ENCODE measurements around the gene COPS6.

Gene COPS6

GRCh38 chr7:100080907-100081534 lies 7.7 kb upstream of the COPS6 start:
- no peak for DNase-seq

GRCh38 chr7:100081535-100082102 lies 7.2 kb upstream of the COPS6 start, which contains the start of gene ZNF3:
Gene ZNF3, minus strand, starts transcription at chr7:100081723. Its CDS starts 4,366 bp downstream, at chr7:100077357.
- peak; percentile 90 for DNase-seq

DNA sequence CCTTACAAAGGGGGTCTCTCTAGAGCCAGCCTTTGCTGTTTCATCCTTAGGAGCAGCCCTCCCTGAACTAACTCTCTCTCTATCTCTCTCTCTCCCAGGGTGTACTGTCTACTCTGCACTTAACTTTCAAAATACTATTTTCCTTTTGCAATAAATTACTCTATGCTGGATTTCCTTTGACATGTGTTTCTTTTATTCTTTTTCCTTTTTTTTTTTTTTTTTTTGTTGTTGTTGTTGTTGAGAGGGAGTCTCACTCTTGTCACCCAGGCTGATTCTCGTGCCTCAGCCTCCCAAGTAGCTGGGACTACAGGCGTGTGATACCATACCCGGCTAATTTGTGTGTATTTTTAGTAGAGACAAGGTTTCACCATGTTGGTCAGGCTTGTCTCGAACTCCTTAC lies 5.8 kb upstream of the COPS6 start:
- no peak for DNase-seq

DNA sequence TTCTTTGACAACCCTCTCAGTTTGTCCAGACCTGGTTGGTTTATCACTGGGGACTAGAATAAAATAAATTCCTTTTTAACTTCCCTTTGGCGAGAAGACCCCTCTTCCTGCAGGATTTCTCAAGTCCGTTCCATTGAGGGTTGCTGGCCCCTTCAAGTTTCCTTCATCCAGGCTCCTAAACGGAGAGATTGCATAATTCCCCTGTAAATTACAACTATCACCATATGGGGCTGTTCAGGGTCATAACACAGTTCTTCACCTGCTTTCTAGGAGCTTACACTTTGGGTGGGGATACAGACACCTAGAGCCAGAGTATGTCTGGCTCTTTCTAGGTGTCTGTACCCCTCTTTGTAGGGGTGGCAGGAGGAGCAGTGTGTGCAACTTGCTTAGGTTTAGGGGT lies 3.3 kb upstream of the COPS6 start:
- DNase-seq: no peak

GRCh38 chr7:100087055-100087750 lies 1.6 kb upstream of the COPS6 start:
- no peak for DNase-seq

DNA sequence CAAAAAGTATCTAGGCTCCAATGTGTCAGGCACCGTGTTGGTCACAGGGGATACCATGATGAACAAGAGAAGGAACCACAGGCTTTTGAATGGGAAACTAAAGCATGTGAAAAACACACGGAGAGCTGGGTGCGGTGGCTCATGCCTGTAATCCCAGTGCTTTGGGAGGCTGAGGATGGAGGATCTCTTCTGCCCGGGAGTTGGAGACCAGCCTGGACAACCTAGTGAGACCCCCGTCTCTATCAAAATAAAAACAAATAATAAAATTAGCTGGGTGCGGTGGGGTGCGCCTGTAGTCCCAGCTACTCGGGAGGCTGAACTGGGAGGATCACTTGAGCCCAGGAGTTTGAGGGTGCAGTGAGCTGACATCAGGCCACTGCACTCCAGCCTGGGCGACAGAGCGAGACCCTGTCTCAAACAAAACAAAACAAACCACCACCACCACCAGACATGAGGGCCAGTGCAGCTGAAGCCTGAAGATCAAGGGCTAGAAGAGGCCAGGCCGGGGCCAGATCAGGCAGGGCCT lies 611 bp upstream of the COPS6 start:
- no peak for DNase-seq

- DNase-seq: no peak
Observed at GRCh38 chr7:100089458-100090196, 858 bp downstream of the COPS6 start.

DNA sequence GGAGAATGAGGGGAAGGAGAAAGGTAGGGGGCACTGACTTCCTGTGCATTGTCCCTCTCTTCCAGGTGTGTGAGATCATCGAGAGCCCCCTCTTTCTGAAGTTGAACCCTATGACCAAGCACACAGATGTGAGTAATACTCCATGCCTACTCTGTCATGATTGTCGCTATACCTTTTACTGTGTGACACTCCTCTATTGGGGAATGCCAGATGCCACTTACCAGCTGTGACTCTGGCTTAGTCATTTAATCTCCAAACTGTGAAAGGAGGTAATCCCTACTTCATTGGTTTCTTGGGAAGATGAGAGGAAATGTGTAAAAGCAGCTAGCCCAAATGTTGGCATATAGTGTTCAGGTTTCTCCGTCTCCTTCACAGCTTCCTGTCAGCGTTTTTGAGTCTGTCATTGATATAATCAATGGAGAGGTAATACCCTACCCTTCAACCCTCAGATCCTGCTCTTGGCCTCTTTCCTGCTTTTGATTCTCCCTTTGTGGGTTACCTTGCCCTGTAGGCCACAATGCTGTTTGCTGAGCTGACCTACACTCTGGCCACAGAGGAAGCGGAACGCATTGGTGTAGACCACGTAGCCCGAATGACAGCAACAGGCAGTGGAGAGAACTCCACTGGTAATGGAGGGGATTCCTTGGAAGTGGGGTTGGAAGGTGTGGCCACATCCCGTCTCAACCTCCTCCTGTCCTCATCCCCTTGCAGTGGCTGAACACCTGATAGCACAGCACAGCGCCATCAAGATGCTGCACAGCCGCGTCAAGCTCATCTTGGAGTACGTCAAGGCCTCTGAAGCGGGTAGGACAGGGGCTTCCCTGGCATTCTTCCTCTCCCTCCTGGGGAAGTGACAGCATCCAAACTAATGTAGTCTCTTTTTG lies 2.0 kb downstream of the COPS6 start:
- DNase-seq: no peak

DNA sequence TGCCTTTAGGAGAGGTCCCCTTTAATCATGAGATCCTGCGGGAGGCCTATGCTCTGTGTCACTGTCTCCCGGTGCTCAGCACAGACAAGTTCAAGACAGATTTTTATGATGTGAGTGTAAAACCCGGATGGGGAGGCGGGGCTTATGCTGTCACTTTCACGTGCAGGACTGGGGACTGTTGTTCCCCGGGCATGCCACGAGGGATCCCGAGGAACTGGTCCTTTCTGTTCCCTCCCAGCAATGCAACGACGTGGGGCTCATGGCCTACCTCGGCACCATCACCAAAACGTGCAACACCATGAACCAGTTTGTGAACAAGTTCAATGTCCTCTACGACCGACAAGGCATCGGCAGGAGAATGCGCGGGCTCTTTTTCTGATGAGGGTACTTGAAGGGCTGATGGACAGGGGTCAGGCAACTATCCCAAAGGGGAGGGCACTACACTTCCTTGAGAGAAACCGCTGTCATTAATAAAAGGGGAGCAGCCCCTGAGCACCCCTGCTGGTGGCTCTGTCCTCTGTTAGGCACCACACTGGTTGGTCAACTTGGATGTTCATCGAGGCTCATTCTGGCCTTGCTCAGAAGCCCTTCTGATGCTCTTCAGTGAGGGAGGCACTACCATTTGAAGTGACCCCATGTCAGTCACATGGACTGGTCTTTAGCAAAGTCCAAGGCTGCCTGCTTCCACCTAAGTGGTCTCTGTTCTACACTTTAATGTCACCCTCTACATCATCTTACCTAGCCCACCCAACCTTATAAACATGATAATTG lies 2.8 kb downstream of the COPS6 start:
- DNase-seq: no peak

- no peak for DNase-seq
Observed at GRCh38 chr7:100093054-100093453, 4.3 kb downstream of the COPS6 start.

DNA sequence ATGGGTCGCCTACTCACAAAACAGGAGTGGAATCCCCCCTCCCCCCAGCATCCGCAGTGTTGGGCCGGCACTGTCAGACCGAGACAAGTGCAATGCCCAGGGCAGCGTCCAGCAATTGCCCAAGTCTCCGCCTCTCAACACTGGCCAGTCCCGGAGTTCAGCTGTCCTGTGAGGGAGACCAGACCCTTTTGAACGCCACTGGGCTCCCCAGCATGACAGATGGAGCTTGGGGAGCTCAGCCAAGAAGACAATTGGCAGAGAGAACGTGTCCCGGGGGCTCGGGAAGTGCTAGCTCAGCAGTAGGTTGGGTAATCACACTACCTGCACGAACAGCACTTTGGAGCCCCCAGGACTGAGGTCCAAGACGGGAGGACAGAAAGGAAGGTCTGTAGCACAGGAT lies 4.7 kb downstream of the COPS6 start:
- no peak for DNase-seq

GRCh38 chr7:100093925-100094486 lies 5.2 kb downstream of the COPS6 start:
- DNase-seq: no peak

- DNase-seq: no peak
Observed at GRCh38 chr7:100095289-100095688, 6.5 kb downstream of the COPS6 start.

DNA sequence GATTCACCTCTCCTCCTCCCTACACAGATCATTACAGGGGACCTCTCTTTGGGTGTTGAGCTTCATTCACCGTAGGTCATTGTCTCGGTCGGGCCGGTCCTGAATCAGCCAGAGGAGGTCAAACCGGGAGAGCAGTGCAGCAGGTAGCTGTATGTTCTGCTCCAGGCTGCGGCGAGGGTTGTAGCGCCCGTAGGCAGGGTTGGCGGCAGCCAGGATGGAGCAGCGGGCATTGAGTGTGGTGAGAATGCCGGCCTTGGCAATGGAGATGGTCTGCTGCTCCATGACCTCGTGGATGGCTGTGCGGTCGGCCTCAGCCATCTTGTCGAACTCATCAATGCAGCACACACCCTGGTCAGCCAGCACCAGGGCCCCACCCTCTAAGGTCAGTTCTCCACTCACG lies 6.9 kb downstream of the COPS6 start:
- DNase-seq: no peak

DNA sequence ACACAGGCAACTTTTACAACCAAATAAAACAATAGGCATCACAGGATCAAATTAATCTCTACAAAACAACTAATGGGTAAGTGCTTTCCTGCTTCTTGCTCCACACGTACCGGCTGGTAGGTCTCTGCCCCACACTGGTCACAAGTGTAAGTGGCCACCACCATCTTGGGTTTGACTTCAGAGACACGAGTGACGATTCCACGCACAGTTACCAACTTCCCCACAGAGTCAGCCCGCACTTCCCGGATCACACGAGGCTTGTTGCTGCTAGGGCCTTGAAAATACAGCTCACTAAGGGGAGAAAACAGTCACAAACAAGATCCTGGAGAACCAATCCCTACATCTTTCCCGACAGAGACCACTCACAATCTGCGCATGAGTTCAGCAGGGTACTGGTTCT lies 10.1 kb downstream of the COPS6 start:
- no peak for DNase-seq

DNA sequence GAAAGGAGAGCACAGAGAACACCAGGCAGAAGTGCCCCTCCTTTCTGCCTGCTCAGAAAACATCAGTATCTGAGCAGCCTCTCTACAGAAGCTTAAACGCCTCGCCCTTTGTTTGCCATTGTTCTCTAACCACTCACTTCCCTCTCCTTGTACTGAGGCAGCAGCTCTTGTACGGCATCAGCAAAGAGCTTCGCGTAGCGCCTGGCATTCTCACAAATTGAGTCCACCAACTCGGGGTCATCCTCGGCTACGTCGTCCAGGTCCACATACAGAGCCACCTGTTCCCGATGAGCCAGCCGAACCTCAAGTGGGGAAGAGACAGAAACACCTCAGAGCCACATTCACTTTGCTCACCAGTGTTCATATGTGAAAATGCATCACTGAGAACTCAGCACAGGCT lies 10.7 kb downstream of the COPS6 start:
- no peak for DNase-seq

- peak; percentile 71 for DNase-seq
Observed at GRCh38 chr7:100100420-100101015, 11.7 kb downstream of the COPS6 start.

- peak; percentile 88 for DNase-seq
Observed at GRCh38 chr7:100101016-100101862, 12.5 kb downstream of the COPS6 start, which contains the start of the genes AP4M1 and MCM7. Gene AP4M1, plus strand, starts transcription at chr7:100101643. Its CDS starts 72 bp downstream, at chr7:100101715. Gene MCM7, minus strand, starts transcription at chr7:100101397. Its CDS starts 103 bp downstream, at chr7:100101294.
